ENCODE measurements around the gene ARID4B.

GRCh38 chr1:235239851-235240250 is 88.1 kb downstream of the ARID4B start:
- TF ChIP-seq CTCF (IDR thresholded peaks at IDR 0.05; ENCODE audit: insufficient read depth, low read length) (no peak), REST (IDR thresholded peaks at IDR 0.05; ENCODE audit: insufficient replicate concordance, low read depth) (no peak), POLR2AphosphoS5 (IDR thresholded peaks at IDR 0.05; ENCODE audit: low read depth) (no peak), GABPA (IDR thresholded peaks at IDR 0.05; ENCODE audit: low read depth) (no peak)
